A673 (cell line): ENCODE data around the gene LRRN2. TPM values are rescaled to one million over a fixed set of nuclear protein-coding genes. Genes with fewer than 3 reads are reported as not detected.

Experiments
- BruUV-seq: library from RNA; stranded (reverse); fragments of 400-500 nt; replicated peaks from 2 replicates; lab custom pipeline; 2021; lab: Mats Ljungman, UMichigan
- CTCF ChIA-PET: fragments of 300-600 bp; sonication (Branson Sonifier 250); formaldehyde crosslinking; loops from one replicate; lab custom pipeline; 2022; ENCODE audit warnings: antibody characterized with exemption; lab: Charles Lee
- POLR2A ChIA-PET: fragments of 300-600 bp; sonication (Branson Sonifier 250); formaldehyde crosslinking; loops from one replicate; lab custom pipeline; 2022; ENCODE audit warnings: antibody characterized with exemption; ENCODE audit not compliant: low non-redundant PET; lab: Charles Lee
- DNase-seq: peaks from one replicate; pipeline ENCODE4 v3.0.0-alpha.2; 2015; ENCODE audit warnings: low spot score
- H3K27ac ChIP-seq: fragments of 200-600 bp; sonication (generic); 2 replicates; pipeline ENCODE4 v1.5.1; 2016; ENCODE audit warnings: mixed run types, low read depth, mild to moderate bottlenecking, mixed read lengths, antibody characterized with exemption, low read length; ENCODE audit not compliant: poor library complexity, severe bottlenecking
- H3K27me3 ChIP-seq: fragments of 200-600 bp; sonication (generic); replicated peaks from 2 replicates; pipeline ENCODE4 v1.6.1; 2017; ENCODE audit warnings: mixed run types, low read depth, mild to moderate bottlenecking, mixed read lengths, antibody characterized with exemption, low read length; ENCODE audit not compliant: insufficient read depth, poor library complexity
- H3K36me3 ChIP-seq: fragments of 200-600 bp; sonication (generic); 2 replicates; pipeline ENCODE4 v1.6.1; 2016; ENCODE audit warnings: mixed run types, mild to moderate bottlenecking, mixed read lengths, antibody characterized with exemption, low read length; ENCODE audit not compliant: insufficient read depth, poor library complexity, severe bottlenecking
- H3K4me1 ChIP-seq: fragments of 200-600 bp; sonication (generic); 2 replicates; pipeline ENCODE4 v1.6.1; 2017; ENCODE audit warnings: mixed run types, mild to moderate bottlenecking, mixed read lengths, antibody characterized with exemption, low read length; ENCODE audit not compliant: insufficient read depth, poor library complexity, severe bottlenecking
- H3K4me3 ChIP-seq: fragments of 200-600 bp; sonication (generic); 2 replicates; pipeline ENCODE4 v1.5.1; 2016; ENCODE audit warnings: low read depth, mixed run types, mild to moderate bottlenecking, mixed read lengths, low read length; ENCODE audit not compliant: poor library complexity, severe bottlenecking
- H3K9me3 ChIP-seq: fragments of 200-600 bp; sonication (generic); 2 replicates; pipeline ENCODE4 v1.6.1; 2016; ENCODE audit warnings: mixed run types, low read depth, mild to moderate bottlenecking, mixed read lengths, antibody characterized with exemption, low read length; ENCODE audit not compliant: poor library complexity, severe bottlenecking
- CTCF ChIP-seq: fragments of 300-800, 200-600 bp; sonication (generic); conservative IDR thresholded peaks from 2 replicates; pipeline ENCODE4 v1.5.1; 2017; ENCODE audit warnings: low read depth, mild to moderate bottlenecking, antibody characterized with exemption, low read length, moderate library complexity, mixed read lengths
- EZH2 ChIP-seq: fragments of 200-600 bp; sonication (generic); IDR thresholded peaks from 2 replicates; pipeline ENCODE4 v1.6.1; 2017; ENCODE audit warnings: borderline replicate concordance, low read depth, mild to moderate bottlenecking, mixed read lengths, antibody characterized with exemption, low read length; ENCODE audit not compliant: poor library complexity, severe bottlenecking
- intact Hi-C: fragments of 100-400 bp; cut with micrococcal nuclease; formaldehyde crosslinking; loops from one replicate; pipeline ENCODE4 v1.10.0; 2022; ENCODE audit not compliant: unreplicated experiment
- total RNA-seq: library from RNA; stranded (reverse); gene quantifications from 2 replicates; pipeline ENCODE4 v1.2.3, GENCODE V29; 2021

Gene LRRN2
- total RNA-seq, 1 experiment from 2014 or later = not detected

GRCh38 chr1:204714861-204715511 lies 29.4 kb upstream of the LRRN2 start:
- CTCF ChIA-PET = no interaction called here
- DNase-seq = no peak

GRCh38 chr1:204714194-204714860 lies 28.8 kb upstream of the LRRN2 start:
- H3K36me3 ChIP-seq = no peaks in the 10 kb centered on the region
- POLR2A ChIA-PET = interaction anchor here (0.6 kb wide), 1 partner anchor 190 kb away, joined by 4 read pairs; no protein-coding TSS in a partner anchor
- no peaks in the 10 kb centered on the region for H3K4me1 ChIP-seq
- no peak overlapping the region for H3K27ac ChIP-seq
- H3K4me3 ChIP-seq = no peak overlapping the region
- intact Hi-C loops = no loop called here
- CTCF ChIA-PET = no interaction called here
- DNase-seq = no peak
- TF ChIP-seq EZH2 (no peak), CTCF (no peak)
- H3K27me3 ChIP-seq = peaks cover 22% of the 10 kb centered on the region
- BruUV-seq = no TSS peak
- no peaks in the 10 kb centered on the region for H3K9me3 ChIP-seq

More at GRCh38 chr1:204714861-204715511, 29.4 kb upstream of the LRRN2 start:
- Histone ChIP-seq H3K4me3 (no peak overlapping the region), H3K4me1 (no peaks in the 10 kb centered on the region), H3K9me3 (no peaks in the 10 kb centered on the region), H3K36me3 (no peaks in the 10 kb centered on the region), H3K27me3 (peaks cover 22% of the 10 kb centered on the region), H3K27ac (no peak overlapping the region)
- BruUV-seq = no TSS peak
- POLR2A ChIA-PET = interaction anchor here (0.6 kb wide), 1 partner anchor 190 kb away, joined by 4 read pairs; no protein-coding TSS in a partner anchor
- no peak for TF ChIP-seq CTCF
- no peak for TF ChIP-seq EZH2
- intact Hi-C loops = no loop called here

GRCh38 chr1:204713541-204713940 lies 28.0 kb upstream of the LRRN2 start:
- no peak for DNase-seq
- no peaks in the 10 kb centered on the region for H3K36me3 ChIP-seq
- no peaks in the 10 kb centered on the region for H3K4me1 ChIP-seq
- H3K27me3 ChIP-seq = peaks cover 22% of the 10 kb centered on the region
- ChIA-PET CTCF (interaction anchor here (0.5 kb wide), 1 partner anchor 428 kb away, joined by 3 read pairs; no protein-coding TSS in a partner anchor), POLR2A (no interaction called here)
- BruUV-seq = no TSS peak
- no peak overlapping the region for H3K4me3 ChIP-seq
- TF ChIP-seq CTCF = no peak
- no peak for TF ChIP-seq EZH2
- H3K9me3 ChIP-seq = no peaks in the 10 kb centered on the region
- H3K27ac ChIP-seq = no peak overlapping the region
- intact Hi-C loops = no loop called here
